ENCODE measurements around the gene PRPF18.
"Not testable (repeated sequence)": the region's sequence is repeated elsewhere in the genome, so short reads cannot be mapped to it uniquely, and the experiment has no call there.

The PRPF18 gene, protein sequence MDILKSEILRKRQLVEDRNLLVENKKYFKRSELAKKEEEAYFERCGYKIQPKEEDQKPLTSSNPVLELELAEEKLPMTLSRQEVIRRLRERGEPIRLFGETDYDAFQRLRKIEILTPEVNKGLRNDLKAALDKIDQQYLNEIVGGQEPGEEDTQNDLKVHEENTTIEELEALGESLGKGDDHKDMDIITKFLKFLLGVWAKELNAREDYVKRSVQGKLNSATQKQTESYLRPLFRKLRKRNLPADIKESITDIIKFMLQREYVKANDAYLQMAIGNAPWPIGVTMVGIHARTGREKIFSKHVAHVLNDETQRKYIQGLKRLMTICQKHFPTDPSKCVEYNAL

DNA sequence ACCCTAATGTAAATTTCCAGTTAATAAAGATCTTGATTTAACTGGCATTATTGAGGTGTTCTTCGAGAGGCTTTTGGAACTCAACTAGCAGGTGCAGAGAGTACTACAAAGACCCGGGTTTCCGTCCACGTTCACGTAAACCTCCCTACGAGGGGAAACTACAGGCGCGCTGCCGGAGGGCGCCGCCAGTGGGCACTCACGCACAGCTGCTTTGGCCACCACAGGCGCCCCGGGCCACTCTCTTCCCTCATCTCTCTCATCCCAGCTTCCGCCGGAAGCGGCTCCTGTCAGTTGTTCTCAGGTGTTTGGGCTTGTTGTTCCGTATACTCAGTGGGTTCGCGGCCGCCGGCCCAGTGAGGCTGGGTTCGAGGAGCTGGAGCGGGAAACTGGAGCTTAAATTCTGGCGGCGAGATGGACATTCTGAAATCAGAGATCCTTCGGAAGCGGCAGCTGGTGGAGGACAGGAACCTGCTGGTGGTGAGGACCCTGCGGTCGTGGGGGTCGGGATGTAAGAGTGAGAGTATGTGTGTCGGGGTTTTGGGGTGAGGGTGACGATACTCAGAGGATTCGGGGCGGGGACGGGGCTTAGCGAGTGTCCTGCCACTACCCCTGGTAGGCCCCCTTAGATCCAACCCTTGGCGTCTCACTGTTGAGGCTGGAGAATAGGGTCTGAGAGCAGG is at the start of gene PRPF18:
Gene PRPF18, plus strand, starts transcription at position 290 of the 680 bp plus-strand sequence. Its CDS starts 122 bp downstream, at position 412.
- DNase-seq (ENCODE audit: low read depth in 2 of 2), result peak; percentile 89 to 91

DNA sequence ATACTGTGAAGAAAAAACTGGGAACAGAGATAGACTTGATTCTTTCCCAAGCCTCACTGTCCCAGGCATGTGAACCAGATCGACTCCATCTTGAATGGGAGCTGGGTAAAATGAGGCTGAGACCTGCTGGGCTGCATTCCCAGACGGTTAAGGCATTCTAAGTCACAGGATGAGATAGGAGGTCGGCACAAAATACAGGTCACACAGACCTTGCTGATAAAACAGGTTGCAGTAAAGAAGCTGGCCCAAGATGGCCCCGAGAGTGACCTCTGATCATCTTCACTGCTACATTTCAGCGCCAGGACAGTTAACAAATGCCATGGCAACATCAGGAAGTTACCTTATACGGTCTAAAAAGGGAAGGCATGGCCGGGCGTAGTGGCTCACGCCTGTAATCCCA is 48.8 kb upstream of the PRPF18 start:
- DNase-seq (ENCODE audit: low read depth in 2 of 2), result not testable (repeated sequence)

DNA sequence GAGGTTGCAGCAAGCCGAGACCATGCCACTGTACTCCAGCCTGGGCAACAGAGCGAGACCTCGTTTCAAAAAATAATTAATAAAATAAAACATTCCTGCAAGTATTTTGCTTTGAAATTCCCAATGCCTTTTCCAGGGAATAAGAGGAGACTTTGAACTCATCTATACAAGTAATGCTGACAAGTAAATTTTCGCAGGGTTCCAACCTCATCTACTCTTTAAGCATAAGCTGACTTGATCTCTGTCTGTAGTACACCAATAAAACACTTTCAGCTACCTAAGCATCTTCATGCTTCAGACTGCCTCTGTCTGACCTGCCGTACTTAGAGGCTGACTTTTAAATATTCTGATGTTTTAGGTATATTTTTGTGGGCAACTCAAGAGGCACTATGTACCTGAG is 44.2 kb upstream of the PRPF18 start:
- DNase-seq (ENCODE audit: low read depth in 2 of 2), result no peak

DNA sequence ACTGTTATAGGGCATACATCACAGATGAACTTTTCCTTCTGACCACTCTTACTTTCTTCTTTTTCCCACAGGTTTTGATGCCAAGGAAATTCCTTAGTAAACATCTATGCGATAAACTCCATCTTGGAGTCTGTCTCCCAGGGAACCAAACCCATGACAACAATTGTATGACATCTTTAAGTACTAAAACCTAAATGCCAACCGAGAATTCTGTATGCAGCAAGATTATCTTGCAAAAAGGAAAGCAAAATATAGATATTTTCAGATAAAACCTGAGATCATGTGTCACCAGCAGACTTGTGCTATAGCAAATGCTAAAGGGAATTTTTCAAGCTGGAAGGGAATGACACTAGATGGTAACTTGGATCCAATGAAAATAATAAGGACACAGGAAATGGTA is 36.0 kb upstream of the PRPF18 start:
- no peak for DNase-seq (ENCODE audit: low read depth in 2 of 2)

DNA sequence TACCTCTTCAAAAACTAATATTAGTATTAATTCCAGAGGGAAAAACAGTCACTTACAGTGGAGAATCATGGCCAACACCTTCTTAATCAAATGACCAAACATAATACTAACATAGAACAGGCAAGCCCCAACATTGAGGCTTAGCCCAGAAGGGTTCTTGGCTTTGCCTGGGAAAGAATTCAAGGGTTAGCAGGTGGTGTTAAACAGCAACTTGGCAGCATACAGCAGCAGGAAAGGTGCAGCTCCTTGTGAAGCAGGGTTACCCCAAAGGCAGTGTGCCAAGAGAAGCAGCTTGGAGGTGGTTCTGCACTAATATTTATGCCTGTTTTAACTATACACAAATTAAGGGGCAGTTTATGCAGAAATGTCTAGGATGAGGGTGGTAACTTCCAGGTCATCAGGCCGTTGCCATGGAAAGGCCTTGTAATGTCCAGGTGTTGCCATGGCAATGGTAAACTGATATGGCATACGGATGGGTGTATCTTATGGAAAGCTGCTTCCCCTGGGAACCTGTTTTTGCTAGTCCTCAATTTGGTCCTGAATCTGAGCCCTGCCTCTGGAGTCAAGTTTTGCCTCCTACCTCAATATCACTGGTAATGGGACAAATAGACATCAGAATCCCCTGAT is 30.8 kb upstream of the PRPF18 start:
- DNase-seq (ENCODE audit: low read depth in 2 of 2), result no peak

DNA sequence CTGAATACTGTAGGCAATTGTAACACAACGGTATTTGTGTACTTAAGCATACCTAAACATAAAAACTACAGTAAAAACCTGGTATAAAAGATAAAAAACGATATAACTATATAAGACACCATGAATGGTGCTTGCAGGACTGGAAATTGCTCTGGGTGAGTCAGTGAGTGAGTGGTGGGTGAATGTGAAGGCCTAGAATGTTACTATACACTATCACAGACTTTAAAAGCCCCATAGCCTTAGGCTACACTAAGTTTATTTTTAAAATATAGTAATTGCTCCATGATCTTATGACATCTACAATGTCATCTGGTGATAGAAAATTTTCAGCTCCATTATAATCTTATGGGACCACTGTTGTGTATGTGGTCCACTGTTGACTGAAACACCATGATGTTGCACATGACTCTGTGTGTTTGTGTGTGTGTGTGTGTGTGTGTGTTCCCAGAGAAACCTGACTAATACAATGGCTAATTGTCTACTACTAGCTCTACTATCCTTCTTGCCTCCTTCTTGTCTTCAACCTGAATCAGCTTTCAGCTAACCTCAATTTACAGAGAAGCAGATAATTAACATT is 27.6 kb upstream of the PRPF18 start:
- no peak for DNase-seq (ENCODE audit: low read depth in 2 of 2)

DNA sequence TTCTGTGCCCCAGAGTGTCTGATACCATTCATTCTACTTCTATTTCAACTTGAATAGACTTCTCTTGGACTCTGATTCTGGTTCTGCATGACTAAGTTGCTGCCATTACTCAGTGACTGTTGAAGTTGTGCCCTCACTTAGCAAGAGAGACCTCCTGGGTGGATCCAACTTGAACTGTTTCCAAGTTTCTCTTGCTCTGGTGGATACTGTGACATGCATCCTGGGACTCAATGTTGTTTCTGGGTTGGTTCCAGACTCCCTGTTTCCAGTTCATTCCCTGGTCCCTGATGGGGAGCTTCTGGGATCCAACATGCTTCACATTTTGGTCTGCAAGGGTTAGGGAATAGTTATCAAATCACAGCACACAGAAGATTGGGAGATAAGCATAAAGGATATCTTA is 26.2 kb upstream of the PRPF18 start:
- no peak for DNase-seq (ENCODE audit: low read depth in 2 of 2)

DNA sequence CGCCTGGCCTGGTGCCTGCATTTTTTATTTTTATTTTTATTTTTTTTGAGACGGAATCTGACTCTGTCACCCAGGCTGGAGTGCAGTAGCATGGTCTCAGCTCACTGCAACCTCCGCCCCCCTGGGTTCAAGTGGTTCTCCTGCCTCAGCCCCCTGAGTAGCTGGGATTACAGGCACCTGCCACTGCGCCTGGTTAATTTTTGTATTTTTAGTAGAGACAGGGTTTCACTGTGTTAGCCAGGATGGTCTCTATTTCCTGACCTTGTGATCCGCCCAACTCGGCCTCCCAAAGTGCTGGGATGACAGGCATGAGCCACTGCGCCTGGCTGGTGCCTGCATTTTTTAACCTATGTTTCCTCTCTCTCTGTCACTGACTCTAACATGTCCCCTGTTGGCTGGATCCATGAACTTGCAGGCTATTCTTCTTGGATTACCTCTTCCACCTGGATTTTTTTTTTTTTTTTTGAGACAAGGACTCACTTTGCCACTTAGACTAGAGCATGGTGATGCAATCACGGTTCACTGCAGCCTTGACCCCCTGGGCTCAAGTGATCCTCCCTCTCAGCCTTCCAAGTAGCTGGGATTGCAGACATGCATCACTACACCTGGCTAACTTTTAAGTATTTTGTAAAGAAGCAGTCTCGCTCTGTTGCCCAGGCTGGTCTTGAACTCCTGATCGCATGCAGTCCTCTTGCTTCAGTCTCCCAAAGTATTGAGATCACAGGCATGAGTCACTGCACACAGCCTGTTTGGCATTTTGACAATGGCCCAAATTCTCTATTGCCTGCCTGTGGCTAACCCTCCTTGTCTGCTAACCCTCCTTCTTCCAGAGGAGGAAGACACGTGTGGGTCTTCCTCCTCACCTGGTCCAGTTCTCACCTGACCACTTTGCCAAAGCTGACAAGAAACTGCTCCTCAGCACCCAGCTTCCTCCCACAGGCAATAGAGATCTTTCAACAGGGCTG is 23.0 kb upstream of the PRPF18 start:
- no peak for DNase-seq (ENCODE audit: low read depth in 2 of 2)

DNA sequence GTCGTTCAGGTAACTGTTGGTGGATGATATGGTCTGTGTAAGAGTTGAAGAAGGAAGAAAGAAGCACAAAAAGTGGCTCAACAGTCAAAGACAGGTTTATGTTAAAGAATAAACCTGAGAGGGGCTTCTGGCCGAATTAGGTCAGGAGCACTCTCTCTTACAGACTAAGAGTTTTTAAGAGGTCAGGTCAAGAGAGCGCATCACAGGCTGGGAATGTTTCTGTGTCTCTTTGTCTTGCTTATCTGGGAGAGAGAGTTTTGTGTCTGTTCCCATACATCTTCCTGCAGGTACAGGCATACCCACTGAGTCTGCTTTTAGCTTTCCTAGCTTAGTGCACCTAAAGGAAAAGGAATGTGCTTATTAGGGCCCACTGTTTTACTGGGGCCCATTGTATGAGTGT is 22.2 kb upstream of the PRPF18 start:
- DNase-seq (ENCODE audit: low read depth in 2 of 2), result no peak

DNA sequence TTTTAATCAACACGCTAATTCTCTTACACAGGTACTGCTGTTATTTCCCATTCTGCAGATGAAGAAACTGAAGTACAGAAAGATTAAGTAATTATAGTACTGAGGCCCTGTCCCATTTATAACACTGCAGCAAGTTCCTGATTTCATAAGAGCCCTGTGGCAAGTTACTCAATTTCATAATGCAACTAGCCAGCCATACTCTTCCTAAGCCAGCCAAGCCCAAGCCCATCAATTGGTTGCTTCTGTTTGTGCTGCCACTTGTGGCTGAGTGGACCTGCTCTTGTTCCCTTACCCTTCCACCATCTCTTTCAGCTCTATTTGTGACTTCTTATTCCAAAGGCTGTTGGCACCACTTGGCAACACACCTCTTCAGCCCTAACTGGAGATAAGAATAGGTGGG is 19.7 kb upstream of the PRPF18 start:
- DNase-seq (ENCODE audit: low read depth in 2 of 2), result no peak

DNA sequence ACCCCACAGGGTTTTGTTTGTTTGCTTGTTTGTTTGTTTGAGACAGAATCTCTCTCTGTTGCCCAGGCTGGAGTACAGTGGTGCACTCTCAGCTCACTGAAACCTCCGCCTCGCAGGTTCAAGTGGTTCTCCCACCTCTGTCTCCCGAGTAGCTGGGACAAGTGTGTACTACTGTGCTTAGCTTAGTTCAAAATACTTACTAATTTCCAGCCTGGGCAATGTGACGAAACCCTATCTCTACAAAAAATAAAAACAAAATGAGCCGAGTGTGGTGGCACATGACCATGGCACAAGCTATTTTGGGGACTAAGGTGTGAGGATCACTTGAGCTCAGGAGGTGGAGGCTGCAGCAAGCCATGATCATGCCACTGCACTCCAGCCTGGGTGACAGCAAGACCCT is 15.2 kb upstream of the PRPF18 start:
- DNase-seq (ENCODE audit: low read depth in 2 of 2), result no peak

DNA sequence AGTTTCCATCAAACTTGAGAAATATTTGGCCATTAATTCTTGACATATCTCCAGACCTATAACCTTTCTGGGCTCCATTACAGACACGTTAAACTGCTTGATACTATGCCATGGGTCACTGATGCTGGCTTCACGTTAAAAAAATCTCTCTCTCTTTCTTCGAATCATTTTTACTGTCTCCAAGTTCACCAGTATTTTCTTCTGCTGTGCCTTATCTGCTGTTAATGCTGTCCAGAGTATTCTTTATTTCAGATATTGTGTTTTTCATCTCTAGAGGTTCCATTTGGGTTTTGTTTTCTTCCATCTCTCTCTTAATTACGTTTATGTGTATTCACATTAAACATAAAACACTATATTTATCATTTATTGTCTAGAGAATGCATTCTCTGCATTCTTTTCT is 12.8 kb upstream of the PRPF18 start:
- DNase-seq (ENCODE audit: low read depth in 2 of 2), result no peak

DNA sequence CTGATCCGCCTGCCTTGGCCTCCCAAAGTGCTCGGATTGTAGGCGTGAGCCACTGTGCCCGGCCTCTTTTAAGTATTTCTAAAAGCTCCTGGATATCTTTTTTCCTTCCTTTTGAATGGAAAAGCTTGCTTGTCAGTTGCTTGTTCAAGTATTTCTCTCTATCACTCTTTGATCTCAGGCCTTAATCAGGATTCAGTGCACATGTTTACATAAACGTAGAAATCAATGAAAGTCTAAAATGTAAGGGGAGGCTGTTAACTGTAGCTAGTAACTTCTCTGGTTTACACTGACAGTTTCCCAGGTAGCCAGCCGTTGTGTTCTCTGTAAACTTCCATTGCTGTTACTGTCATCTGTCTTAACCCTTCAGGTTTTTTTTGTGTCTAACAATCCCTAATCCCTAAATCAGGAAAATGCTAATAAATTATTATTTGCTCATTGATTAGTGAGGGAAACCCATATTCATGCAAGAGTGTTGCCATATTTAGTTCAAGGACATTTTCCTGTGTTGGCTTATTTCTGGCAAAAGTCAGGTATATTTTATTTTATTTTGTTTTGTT is 1.5 kb upstream of the PRPF18 start:
- no peak for DNase-seq (ENCODE audit: low read depth in 2 of 2)

DNA sequence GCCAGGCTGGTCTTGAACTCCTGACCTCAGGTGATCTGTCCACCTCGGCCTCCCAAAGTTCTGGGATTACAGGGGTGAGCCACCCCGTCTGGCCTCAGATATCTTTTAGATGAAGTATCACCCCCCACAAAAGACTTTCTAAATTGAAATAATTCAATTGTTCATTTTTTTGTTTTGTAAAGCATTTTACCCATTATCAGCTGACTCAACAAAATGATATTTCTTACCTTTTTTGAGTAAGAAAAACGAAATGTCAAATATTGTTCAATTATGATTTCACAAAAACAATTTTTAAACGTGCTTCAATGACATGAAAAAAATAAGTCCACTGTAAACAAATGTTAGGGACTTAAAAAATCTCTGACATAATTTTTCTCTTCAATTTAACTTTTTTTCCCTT is 822 bp upstream of the PRPF18 start:
- no peak for DNase-seq (ENCODE audit: low read depth in 2 of 2)

DNA sequence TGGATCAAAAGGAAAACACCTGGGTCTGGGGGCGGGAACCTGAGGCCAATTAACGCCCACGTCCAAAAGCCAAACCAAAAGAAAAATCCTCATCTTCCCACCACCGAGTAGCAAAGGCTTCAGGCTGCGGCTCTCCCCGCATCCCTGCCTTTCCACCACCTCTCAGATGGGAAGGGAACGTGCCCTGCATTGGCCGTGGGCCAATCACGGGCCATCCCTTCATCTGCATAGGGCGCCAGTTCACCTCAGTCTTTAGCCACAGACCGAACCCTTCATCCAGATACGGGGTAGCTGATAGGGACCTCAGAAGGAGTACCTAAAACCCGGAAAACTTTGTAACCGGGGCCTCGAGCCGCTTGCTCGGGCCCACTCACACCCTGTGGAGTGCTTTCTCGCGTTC is 626 bp downstream of the PRPF18 start:
- DNase-seq (ENCODE audit: low read depth in 2 of 2), result no peak

DNA sequence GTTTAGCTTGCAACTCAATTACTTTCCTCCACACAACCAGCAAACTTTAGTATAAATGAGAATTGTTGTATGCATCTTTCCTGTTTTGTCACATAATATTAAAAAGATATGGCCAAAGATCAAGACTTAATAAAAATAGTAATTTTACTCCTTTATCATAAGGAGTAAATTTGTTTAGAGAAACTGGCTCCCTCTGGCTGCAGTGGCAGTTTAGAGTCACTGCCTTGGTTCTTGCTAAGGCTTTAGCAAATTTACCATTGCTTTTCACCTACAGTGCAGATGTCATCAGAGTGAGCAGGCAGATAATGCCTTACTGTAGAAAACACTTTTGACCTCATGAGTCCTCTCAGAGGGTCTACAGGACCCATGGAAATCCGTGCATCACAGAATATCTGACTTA is 2.6 kb downstream of the PRPF18 start:
- no peak for DNase-seq (ENCODE audit: low read depth in 2 of 2)

DNA sequence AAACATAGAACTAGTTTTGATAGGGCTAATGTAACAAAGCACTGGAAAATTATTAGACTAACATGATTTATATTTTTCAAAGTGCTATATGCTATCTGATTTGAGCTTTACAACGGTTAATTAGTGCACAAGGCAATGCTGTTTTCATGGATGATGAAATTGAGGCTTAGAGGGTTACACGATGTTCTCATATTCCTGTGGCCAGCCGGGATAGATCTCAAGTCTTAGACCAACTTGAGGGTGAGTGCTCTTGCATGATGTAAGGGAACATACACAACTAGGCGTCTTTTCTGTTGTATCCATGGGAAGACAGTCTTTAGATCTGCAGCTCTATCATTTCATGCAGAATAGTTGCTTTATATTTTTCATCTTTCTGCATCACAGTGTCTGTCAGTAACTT is 4.1 kb downstream of the PRPF18 start:
- DNase-seq (ENCODE audit: low read depth in 2 of 2), result no peak

DNA sequence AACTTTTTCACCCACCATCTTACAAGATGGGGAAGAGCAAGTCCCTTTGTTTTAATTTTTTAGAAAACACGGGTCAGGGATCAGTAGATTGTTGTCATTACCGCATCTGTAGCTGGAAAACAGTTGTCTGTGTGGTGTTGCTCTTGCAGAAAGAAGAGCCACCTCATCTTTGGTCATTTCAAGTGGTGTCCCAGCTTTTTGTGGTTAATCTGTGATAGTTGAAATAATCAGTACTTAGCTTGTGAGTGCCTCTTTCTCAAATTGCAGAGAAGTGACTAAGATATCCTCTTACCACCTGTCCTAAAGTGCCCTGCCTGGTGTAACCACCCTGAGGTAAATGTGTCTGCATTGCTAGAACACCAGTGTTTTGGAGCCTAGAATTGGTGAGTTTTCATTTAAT is 5.5 kb downstream of the PRPF18 start:
- DNase-seq (ENCODE audit: low read depth in 2 of 2), result no peak

DNA sequence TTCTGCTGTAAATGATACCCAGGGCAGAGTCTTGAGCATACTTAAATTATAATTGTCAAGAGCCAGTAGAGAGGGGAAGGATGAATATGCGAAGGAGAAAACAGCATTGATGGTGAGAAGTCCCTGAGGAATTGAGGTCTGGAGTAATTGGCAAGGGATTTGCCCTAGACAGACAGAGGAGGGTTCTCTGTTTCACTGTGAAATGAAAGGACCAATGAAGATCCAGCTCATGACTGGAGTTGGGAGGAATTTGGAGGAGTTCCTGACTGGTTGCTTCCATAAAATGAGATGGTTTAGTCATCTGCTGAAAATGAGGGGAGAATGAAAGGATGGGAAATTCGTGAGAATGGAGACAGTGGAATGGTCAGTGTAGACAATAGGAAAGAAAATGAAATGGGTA is 6.8 kb downstream of the PRPF18 start:
- no peak for DNase-seq (ENCODE audit: low read depth in 2 of 2)

DNA sequence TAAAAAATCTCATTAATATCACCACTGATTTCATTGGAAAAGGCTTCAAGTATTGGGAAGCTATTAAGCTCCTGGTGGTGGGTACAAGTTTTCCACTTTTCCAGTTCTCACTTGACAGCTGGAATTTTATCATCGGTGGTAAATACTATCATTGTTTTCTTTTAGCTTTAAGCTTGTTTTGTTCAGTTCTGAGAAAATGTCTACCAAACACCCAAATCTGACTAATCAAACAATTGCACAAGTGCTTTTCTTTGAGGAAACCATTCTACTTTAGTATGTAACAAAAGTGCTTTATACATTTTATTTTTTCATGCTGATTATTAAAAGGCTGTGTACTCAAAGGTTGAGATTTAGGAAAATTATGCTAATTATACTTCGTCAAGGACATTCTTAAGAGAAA is 7.9 kb downstream of the PRPF18 start:
- DNase-seq (ENCODE audit: low read depth in 2 of 2), result no peak

DNA sequence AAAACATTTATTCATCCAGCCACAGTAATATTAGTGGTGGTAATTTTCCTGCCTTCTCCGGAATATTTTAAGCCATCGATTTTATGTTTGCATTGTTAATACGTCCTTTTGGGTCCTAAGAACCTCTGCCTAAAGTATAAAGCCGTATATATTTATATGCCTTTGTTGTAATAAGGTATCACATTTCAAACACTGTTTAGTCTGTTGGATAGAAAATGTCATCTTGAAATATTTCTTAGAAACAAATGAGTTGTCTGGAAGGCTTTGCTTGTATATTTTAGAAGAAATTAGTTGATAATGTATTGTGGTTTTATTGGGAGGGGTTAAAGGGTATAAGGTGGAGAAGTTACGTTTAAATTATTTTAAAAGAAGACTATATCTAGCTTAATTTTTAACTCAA is 11.1 kb downstream of the PRPF18 start:
- no peak for DNase-seq (ENCODE audit: low read depth in 2 of 2)

All from stimulated activated CD8-positive, alpha-beta memory T cell treated with anti-CD3 and anti-CD28 coated beads, Interleukin-15, amount 100 ng/mL, for 48 hours (primary cell).